Sigmoid colon (tissue), 7 donors: ENCODE results near the gene SOCS1. TPM values are rescaled to one million over a fixed set of nuclear protein-coding genes. Genes with fewer than 3 reads are reported as not detected.
A peak's percentile ranks its signal among the peaks of the same experiment; 100 is the strongest.

Experiments
- DNase-seq: peaks from one replicate; pipeline ENCODE4 v3.0.0-alpha.2; 2019
- H3K27ac ChIP-seq, 4 donors: fragments of 200-600 bp; sonication (generic); one replicate each; pipeline ENCODE4 v1.5.1; 2016 to 2019; ENCODE audit warnings: mild to moderate bottlenecking in 1 of 4
- H3K27me3 ChIP-seq, 3 donors: fragments of 200-600 bp; sonication (generic); one replicate each; pipeline ENCODE4 v1.5.1; 2019; ENCODE audit warnings: mild to moderate bottlenecking in 1 of 3
- H3K36me3 ChIP-seq, 4 donors: fragments of 200-600 bp; sonication (generic); one replicate each; pipeline ENCODE4 v1.5.1; 2016 to 2019
- H3K4me1 ChIP-seq, 4 donors: fragments of 200-600 bp; sonication (generic); one replicate each; pipeline ENCODE4 v1.5.1; 2017 to 2019
- H3K4me3 ChIP-seq, 4 donors: fragments of 200-600 bp; sonication (generic); one replicate each; pipeline ENCODE4 v1.5.1; 2017 to 2019; ENCODE audit warnings: mild to moderate bottlenecking in 2 of 4, moderate library complexity in 1 of 4
- H3K9me3 ChIP-seq, 4 donors: fragments of 200-600 bp in 3 of 4; sonication (generic) in 3 of 4; one replicate each; pipeline versions ENCODE4 v1.5.1 to v1.6.1; 2013 to 2019
- CTCF ChIP-seq, 4 experiments: fragments of 450-650 bp in 3 of 4; fragments of 200-600 bp in 1 of 4; IDR thresholded peaks; one replicate each; pipeline ENCODE4 v1.5.1; 2016 to 2019; ENCODE audit warnings: antibody characterized with exemption in 4 of 4, mild to moderate bottlenecking in 3 of 4, moderate library complexity in 2 of 4
- EP300 ChIP-seq, 4 donors: sonication (generic); formaldehyde crosslinking; IDR thresholded peaks; one replicate each; pipeline ENCODE4 v1.6.1; 2017; ENCODE audit warnings: antibody characterized with exemption in 4 of 4
- POLR2A ChIP-seq, 2 donors: fragments of 450-650 bp; IDR thresholded peaks; one replicate each; pipeline ENCODE4 v1.6.1; 2016; ENCODE audit warnings: antibody characterized with exemption in 2 of 2, mild to moderate bottlenecking in 2 of 2, moderate library complexity in 2 of 2
- POLR2AphosphoS5 ChIP-seq, 4 donors: sonication (generic); formaldehyde crosslinking; IDR thresholded peaks; one replicate each; pipeline ENCODE4 v1.6.1; 2017; ENCODE audit warnings: antibody characterized with exemption in 4 of 4
- WGBS, 2 donors: extraction: QIAGEN DNeasy Blood & Tissue Kit; methylation state at CpG; one replicate each; pipeline ENCODE4 v1.1.7; 2013; 5-methylcytosine and 5-hydroxymethylcytosine counted together
- intact Hi-C: fragments of 100-400 bp; cut with DNase I; formaldehyde crosslinking; loops from one replicate; pipeline ENCODE4 v1.15.1; 2023
- polyA plus RNA-seq, 3 donors: library from polyadenylated mRNA; stranded (reverse); fragments of 200-250 nt; gene quantifications; one replicate each; pipeline ENCODE4 v1.2.3, GENCODE V29; 2013
- total RNA-seq, 4 donors: library from RNA; depleted of rRNA; stranded (reverse); fragments of >200 nt; gene quantifications; one replicate each; pipeline ENCODE4 v1.1.0, GENCODE V29; 2016
- donor health status: healthy with polysubstance abuse.
- donor health status: Bipolar disorder and iron deficiency.
- donor health status: healthy.

Gene SOCS1
- total and polyA plus RNA-seq, 7 donors: 0.66 to 26.4 (median 4.3) TPM; not detected in 1

- no peaks in the 10 kb centered on the region for H3K36me3 ChIP-seq
- H3K9me3 ChIP-seq: no peaks in the 10 kb centered on the region
- intact Hi-C loops: no loop called here
- peaks cover 0 to 7% (median 0%) of the 10 kb centered on the region in 4 donors for H3K4me1 ChIP-seq
- no peak overlapping the region for H3K27ac ChIP-seq
- H3K4me3 ChIP-seq: no peak overlapping the region
- no peak for DNase-seq
- WGBS, 2 donors: 75 to 89% methylated on average over 13 of the region's 13 CpGs
- H3K27me3 ChIP-seq: no peaks in the 10 kb centered on the region
- TF ChIP-seq EP300 (IDR thresholded peaks at IDR 0.05): no peak
- TF ChIP-seq POLR2A (IDR thresholded peaks at IDR 0.05): no peak
- no peak for TF ChIP-seq POLR2AphosphoS5 (IDR thresholded peaks at IDR 0.05)
- no peak for TF ChIP-seq CTCF (IDR thresholded peaks at IDR 0.05)
These were observed 20.9 kb downstream of the SOCS1 start for GRCh38 chr16:11234884-11235702.

GRCh38 chr16:11233727-11234376 lies 22.2 kb downstream of the SOCS1 start:
- intact Hi-C loops: no loop called here
- Histone ChIP-seq H3K4me1 (peaks cover 0 to 7% (median 0%) of the 10 kb centered on the region in 4 donors), H3K27ac (peak overlapping the region in 1 of 4 donors; percentile 14), H3K9me3 (no peaks in the 10 kb centered on the region), H3K27me3 (no peaks in the 10 kb centered on the region), H3K4me3 (no peak overlapping the region), H3K36me3 (no peaks in the 10 kb centered on the region)
- TF ChIP-seq POLR2A (IDR thresholded peaks at IDR 0.05) (no peak), CTCF (IDR thresholded peaks at IDR 0.05) (no peak), EP300 (IDR thresholded peaks at IDR 0.05) (no peak), POLR2AphosphoS5 (IDR thresholded peaks at IDR 0.05) (no peak)
- WGBS, 2 donors: 72 to 90% methylated on average over 8 of the region's 8 CpGs
- no peak for DNase-seq

- no peaks in the 10 kb centered on the region for H3K27me3 ChIP-seq
- peaks cover 0 to 7% (median 0%) of the 10 kb centered on the region in 4 donors for H3K4me1 ChIP-seq
- peak overlapping the region in 2 of 4 donors; percentile 14 to 25 for H3K27ac ChIP-seq
- WGBS, 2 donors: 43 to 78% methylated on average over 35 of the region's 35 CpGs
- TF ChIP-seq POLR2AphosphoS5 (IDR thresholded peaks at IDR 0.05) (peak in 1 of 4 donors; percentile 25), CTCF (IDR thresholded peaks at IDR 0.05) (no peak)
- H3K9me3 ChIP-seq: no peaks in the 10 kb centered on the region
- intact Hi-C loops: no loop called here
- no peaks in the 10 kb centered on the region for H3K36me3 ChIP-seq
- DNase-seq: no peak
- no peak overlapping the region for H3K4me3 ChIP-seq
These were observed 22.9 kb downstream of the SOCS1 start for GRCh38 chr16:11232852-11233726.

- H3K4me1 ChIP-seq: peaks cover 0 to 7% (median 0%) of the 10 kb centered on the region in 4 donors
- intact Hi-C loops: no loop called here
- H3K36me3 ChIP-seq: no peaks in the 10 kb centered on the region
- H3K27me3 ChIP-seq: no peaks in the 10 kb centered on the region
- no peak overlapping the region for H3K4me3 ChIP-seq
- peak overlapping the region in 1 of 4 donors; percentile 14 for H3K27ac ChIP-seq
- H3K9me3 ChIP-seq: no peaks in the 10 kb centered on the region
- TF ChIP-seq EP300 (IDR thresholded peaks at IDR 0.05) (no peak), POLR2A (IDR thresholded peaks at IDR 0.05) (no peak), CTCF (IDR thresholded peaks at IDR 0.05) (no peak), POLR2AphosphoS5 (IDR thresholded peaks at IDR 0.05) (no peak)
- WGBS, 2 donors: 90 to 94% methylated on average over 2 of the region's 3 CpGs
- no peak for DNase-seq
These were observed 23.6 kb downstream of the SOCS1 start for GRCh38 chr16:11232302-11232851.
